ENCODE measurements around the gene SART1.

GRCh38 chr11:65972116-65972515 is 10.6 kb downstream of the SART1 start:
- TF ChIP-seq TAF1 (IDR thresholded peaks at IDR 0.05; ENCODE audit: low read depth) (no peak), YY1 (IDR thresholded peaks at IDR 0.05; ENCODE audit: low read depth) (no peak), EP300 (IDR thresholded peaks at IDR 0.05; ENCODE audit: borderline replicate concordance) (no peak), MAX (IDR thresholded peaks at IDR 0.05) (no peak), REST (IDR thresholded peaks at IDR 0.05; ENCODE audit: low read depth) (no peak), FOXM1 (IDR thresholded peaks at IDR 0.05; ENCODE audit: borderline replicate concordance, low read depth) (no peak), TEAD4 (IDR thresholded peaks at IDR 0.05) (no peak), EGR1 (IDR thresholded peaks at IDR 0.05) (no peak), USF1 (IDR thresholded peaks at IDR 0.05) (no peak)
